CD4-positive, alpha-beta T cell (primary cell): Measurements from ENCODE around the gene NAPB. TPM values are rescaled to one million over a fixed set of nuclear protein-coding genes. Genes with fewer than 3 reads are reported as not detected.

Experiments used
- ATAC-seq: fragments of 200-7000 bp; cut with Tn5 transposase; one replicate; pipeline ENCODE4 v1.10.0; 2022; ENCODE audit warnings: mild to moderate bottlenecking; ENCODE audit not compliant: poor library complexity
- CTCF ChIA-PET: fragments of 350-600 bp; sonication (Branson Sonifier 250); formaldehyde crosslinking; loops from one replicate; lab custom pipeline; 2021; ENCODE audit warnings: antibody characterized with exemption, inconsistent platforms; lab: Charles Lee
- POLR2A ChIA-PET: fragments of 350-600 bp; sonication (Branson Sonifier 250); formaldehyde crosslinking; loops from one replicate; lab custom pipeline; 2021; ENCODE audit warnings: antibody characterized with exemption, inconsistent platforms; lab: Charles Lee
- DNase-seq, 14 experiments: peaks; one replicate each; pipeline ENCODE4 v3.0.0-alpha.2; 2013 to 2020; ENCODE audit warnings: mixed read lengths in 2 of 14
- H3K27ac ChIP-seq, 2 donors: one replicate each; pipeline versions ENCODE4 v1.5.1 to v1.7.0; 2013; ENCODE audit warnings: low read length in 2 of 2, low read depth in 1 of 2, mild to moderate bottlenecking in 1 of 2
- H3K27me3 ChIP-seq, 2 experiments: 1 replicate in 1 of 2; 2 replicates in 1 of 2; pipeline versions ENCODE4 v1.6.1 to v1.7.0; 2013; ENCODE audit warnings: low read length in 2 of 2, control low read depth in 1 of 2, mild to moderate bottlenecking in 1 of 2, moderate library complexity in 1 of 2; ENCODE audit not compliant: insufficient read depth in 2 of 2, control insufficient read depth in 1 of 2
- H3K36me3 ChIP-seq: one replicate; pipeline ENCODE4 v1.6.1; 2013; ENCODE audit warnings: low read length, control low read depth; ENCODE audit not compliant: insufficient read depth
- H3K4me1 ChIP-seq: one replicate; pipeline ENCODE4 v1.6.1; 2013; ENCODE audit warnings: low read length, control low read depth; ENCODE audit not compliant: insufficient read depth
- H3K4me3 ChIP-seq: one replicate; pipeline ENCODE4 v1.5.1; 2013; ENCODE audit warnings: mild to moderate bottlenecking, low read length, moderate library complexity
- H3K9me3 ChIP-seq, 2 experiments: 1 replicate in 1 of 2; 2 replicates in 1 of 2; pipeline versions ENCODE4 v1.6.1 to v1.7.0; 2013; ENCODE audit warnings: low read length in 2 of 2, mild to moderate bottlenecking in 2 of 2, control low read depth in 1 of 2, moderate library complexity in 1 of 2; ENCODE audit not compliant: control insufficient read depth in 1 of 2, insufficient read depth in 1 of 2
- H3K27ac Mint-ChIP-seq: one replicate; pipeline ENCODE4 v1.8.0; 2020; ENCODE audit warnings: mixed read lengths
- H3K27me3 Mint-ChIP-seq: one replicate; pipeline ENCODE4 v1.8.0; 2021; ENCODE audit warnings: mixed read lengths
- H3K36me3 Mint-ChIP-seq: one replicate; pipeline ENCODE4 v1.8.0; 2021; ENCODE audit warnings: low read depth, mixed read lengths
- H3K4me1 Mint-ChIP-seq: one replicate; pipeline ENCODE4 v1.8.0; 2021; ENCODE audit warnings: low read depth, mixed read lengths
- H3K4me3 Mint-ChIP-seq: one replicate; pipeline ENCODE4 v1.8.0; 2020; ENCODE audit warnings: mild to moderate bottlenecking, mixed read lengths
- H3K9me3 Mint-ChIP-seq: one replicate; pipeline ENCODE4 v1.8.0; 2020; ENCODE audit warnings: mixed read lengths
- CTCF ChIP-seq: fragments of 200-600 bp; IDR thresholded peaks from one replicate; pipeline ENCODE4 v1.8.0; 2022; ENCODE audit warnings: antibody characterized with exemption, mild to moderate bottlenecking
- intact Hi-C, 2 experiments: fragments of 100-400 bp; cut with DNase I in 1 of 2; cut with micrococcal nuclease in 1 of 2; formaldehyde crosslinking; loops; one replicate each; pipeline versions ENCODE4 v1.15.1 to v1.9.0; 2023 to 2025; cut with DNase I, micrococcal nuclease
- total RNA-seq, 174 experiments: library from RNA in 2 of 174; stranded (reverse) in 2 of 174; gene quantifications; one replicate each; pipeline ENCODE4 v1.2.3 and lab custom pipeline; 2021 to 2026

The NAPB gene
- total RNA-seq, 2 experiments from 2014 or later = 7.5 to 8.9 TPM

- Histone ChIP-seq H3K36me3 (peaks cover 51% of the 10 kb centered on the region), H3K9me3 (no peaks in the 10 kb centered on the region), H3K4me1 (peaks cover 18% of the 10 kb centered on the region), H3K4me3 (no peak overlapping the region), H3K27me3 (no peaks in the 10 kb centered on the region), H3K27ac (no peak overlapping the region)
- no peak for DNase-seq
- no peak overlapping the region for H3K4me3 Mint-ChIP-seq
- peaks cover 93% of the 10 kb centered on the region for H3K36me3 Mint-ChIP-seq
- TF ChIP-seq CTCF = no peak
- ChIA-PET POLR2A (interaction anchor here (1.8 kb wide), 1 partner anchor 18 kb away, joined by 7 read pairs; the partner anchor contains the start of gene NXT1), CTCF (interaction anchor here (2.5 kb wide), 1 partner anchor 18 kb away, joined by 9 read pairs; the partner anchor contains the start of gene NXT1)
- H3K4me1 Mint-ChIP-seq = peaks cover 47% of the 10 kb centered on the region
- no peaks in the 10 kb centered on the region for H3K27me3 Mint-ChIP-seq
- H3K27ac Mint-ChIP-seq = peak overlapping the region; percentile 79
- no peak for ATAC-seq
- no peaks in the 10 kb centered on the region for H3K9me3 Mint-ChIP-seq
- intact Hi-C loops = loop anchor here in 1 of 2 experiments (2.0 kb wide), 1 partner anchor 21 kb away; no protein-coding TSS in a partner anchor
Measured at GRCh38 chr20:23367770-23368169, 53.5 kb downstream of the NAPB start.

- H3K36me3 ChIP-seq = peaks cover 44% of the 10 kb centered on the region
- Mint-ChIP-seq H3K4me3 (peak overlapping the region; percentile 79), H3K36me3 (peaks cover 87% of the 10 kb centered on the region), H3K4me1 (peaks cover 52% of the 10 kb centered on the region), H3K27me3 (no peaks in the 10 kb centered on the region), H3K9me3 (no peaks in the 10 kb centered on the region), H3K27ac (peak overlapping the region; percentile 79)
- intact Hi-C loops = no loop called here
- peaks cover 23% of the 10 kb centered on the region for H3K4me1 ChIP-seq
- no peaks in the 10 kb centered on the region for H3K9me3 ChIP-seq
- peak overlapping the region in 1 of 2 donors; percentile 12 for H3K27ac ChIP-seq
- CTCF ChIA-PET = interaction anchor here (2.5 kb wide), 1 partner anchor 16 kb away, joined by 9 read pairs; the partner anchor contains the start of gene NXT1
- ATAC-seq (no peak), DNase-seq (peak in 3 of 14 experiments; percentile 47 to 56 (median 55))
- H3K27me3 ChIP-seq = no peaks in the 10 kb centered on the region
- POLR2A ChIA-PET = interaction anchor here (0.8 to 1.8 kb wide), 3 partner anchors 9 to 16 kb away, joined by 3 to 7 read pairs (median 4); partner anchors contain the start of gene NXT1
- H3K4me3 ChIP-seq = no peak overlapping the region
- no peak for TF ChIP-seq CTCF
Measured at GRCh38 chr20:23366384-23366783, 54.9 kb downstream of the NAPB start.

- H3K4me1 Mint-ChIP-seq = peaks cover 59% of the 10 kb centered on the region
- H3K27ac ChIP-seq = no peak overlapping the region
- intact Hi-C loops = no loop called here
- POLR2A ChIA-PET = interaction anchor here (0.8 to 2.6 kb wide), 3 partner anchors 13 to 15 kb away, joined by 3 to 9 read pairs (median 7); partner anchors contain the start of gene NXT1
- H3K9me3 ChIP-seq = no peaks in the 10 kb centered on the region
- TF ChIP-seq CTCF = no peak
- no peak overlapping the region for H3K4me3 ChIP-seq
- peak overlapping the region; percentile 79 for H3K4me3 Mint-ChIP-seq
- no peak for ATAC-seq
- H3K9me3 Mint-ChIP-seq = no peaks in the 10 kb centered on the region
- H3K27ac Mint-ChIP-seq = peak overlapping the region; percentile 99
- H3K36me3 Mint-ChIP-seq = peaks cover 79% of the 10 kb centered on the region
- CTCF ChIA-PET = interaction anchor here (2.3 kb wide), 1 partner anchor 16 kb away, joined by 6 read pairs; the partner anchor contains the start of gene NXT1
- peaks cover 28% of the 10 kb centered on the region for H3K4me1 ChIP-seq
- no peak for DNase-seq
- no peaks in the 10 kb centered on the region for H3K27me3 Mint-ChIP-seq
- H3K36me3 ChIP-seq = peaks cover 36% of the 10 kb centered on the region
- H3K27me3 ChIP-seq = no peaks in the 10 kb centered on the region
Measured at GRCh38 chr20:23365390-23366165, 55.7 kb downstream of the NAPB start.
